Memory B cell (primary cell): ENCODE data around the gene MCTP1.
"Not testable (repeated sequence)": the region's sequence is repeated elsewhere in the genome, so short reads cannot be mapped to it uniquely, and the experiment has no call there.

Experiments
- ATAC-seq: fragments of 150-1000 bp; cut with Tn5 transposase; 2 replicates; pipeline ENCODE4 v1.10.0; 2021; ENCODE audit warnings: low read depth, mild to moderate bottlenecking, moderate library complexity
- DNase-seq, 2 donors: peaks; one replicate each; pipeline ENCODE4 v3.0.0; 2022; ENCODE audit warnings: low spot score in 2 of 2
- H3K27ac Mint-ChIP-seq: one replicate; pipeline ENCODE4 v1.8.0; 2022; ENCODE audit warnings: mild to moderate bottlenecking, moderate library complexity, mixed read lengths
- H3K27me3 Mint-ChIP-seq: one replicate; pipeline ENCODE4 v1.8.0; 2022; ENCODE audit warnings: mixed read lengths
- H3K36me3 Mint-ChIP-seq: one replicate; pipeline ENCODE4 v1.8.0; 2022; ENCODE audit warnings: mild to moderate bottlenecking, mixed read lengths
- H3K4me1 Mint-ChIP-seq: one replicate; pipeline ENCODE4 v1.8.0; 2022; ENCODE audit warnings: mixed read lengths
- H3K4me3 Mint-ChIP-seq: one replicate; pipeline ENCODE4 v1.8.0; 2022; ENCODE audit warnings: mild to moderate bottlenecking, moderate library complexity, mixed read lengths
- H3K9me3 Mint-ChIP-seq: one replicate; pipeline ENCODE4 v1.8.0; 2022; ENCODE audit warnings: mixed read lengths

MCTP1 gene

GRCh38 chr5:95229646-95230045, 55.2 kb downstream of the MCTP1 start:
- Mint-ChIP-seq H3K9me3 (no peaks in the 10 kb centered on the region), H3K27ac (no peak overlapping the region), H3K27me3 (no peaks in the 10 kb centered on the region), H3K36me3 (no peaks in the 10 kb centered on the region), H3K4me3 (no peak overlapping the region), H3K4me1 (no peaks in the 10 kb centered on the region)
- DNase-seq (no peak), ATAC-seq (no peak)

- no peak overlapping the region for H3K4me3 Mint-ChIP-seq
- no peaks in the 10 kb centered on the region for H3K36me3 Mint-ChIP-seq
- H3K27me3 Mint-ChIP-seq = no peaks in the 10 kb centered on the region
- no peak for ATAC-seq
- DNase-seq = no peak
- no peaks in the 10 kb centered on the region for H3K9me3 Mint-ChIP-seq
- H3K27ac Mint-ChIP-seq = no peak overlapping the region
- no peaks in the 10 kb centered on the region for H3K4me1 Mint-ChIP-seq
These were observed 60.0 kb downstream of the MCTP1 start for GRCh38 chr5:95224701-95225459.

- Mint-ChIP-seq H3K27me3 (no peaks in the 10 kb centered on the region), H3K4me3 (no peak overlapping the region), H3K36me3 (no peaks in the 10 kb centered on the region), H3K4me1 (no peaks in the 10 kb centered on the region), H3K27ac (no peak overlapping the region), H3K9me3 (no peaks in the 10 kb centered on the region)
- DNase-seq = no peak
- ATAC-seq = no peak
These were observed 61.2 kb downstream of the MCTP1 start for GRCh38 chr5:95223566-95224258.

- no peaks in the 10 kb centered on the region for H3K36me3 Mint-ChIP-seq
- no peak for DNase-seq
- no peak for ATAC-seq
- H3K27ac Mint-ChIP-seq = no peak overlapping the region
- H3K4me1 Mint-ChIP-seq = no peaks in the 10 kb centered on the region
- no peaks in the 10 kb centered on the region for H3K27me3 Mint-ChIP-seq
- no peaks in the 10 kb centered on the region for H3K9me3 Mint-ChIP-seq
- H3K4me3 Mint-ChIP-seq = no peak overlapping the region
These were observed 62.1 kb downstream of the MCTP1 start for GRCh38 chr5:95222836-95223235.

GRCh38 chr5:95221234-95221633, 63.7 kb downstream of the MCTP1 start:
- no peaks in the 10 kb centered on the region for H3K27me3 Mint-ChIP-seq
- no peaks in the 10 kb centered on the region for H3K4me1 Mint-ChIP-seq
- no peak for ATAC-seq
- no peak overlapping the region for H3K4me3 Mint-ChIP-seq
- no peak overlapping the region for H3K27ac Mint-ChIP-seq
- no peaks in the 10 kb centered on the region for H3K9me3 Mint-ChIP-seq
- no peaks in the 10 kb centered on the region for H3K36me3 Mint-ChIP-seq
- DNase-seq = no peak

- ATAC-seq (no peak), DNase-seq (no peak)
- H3K27me3 Mint-ChIP-seq = no peaks in the 10 kb centered on the region
- no peaks in the 10 kb centered on the region for H3K36me3 Mint-ChIP-seq
- no peak overlapping the region for H3K4me3 Mint-ChIP-seq
- no peaks in the 10 kb centered on the region for H3K4me1 Mint-ChIP-seq
- H3K9me3 Mint-ChIP-seq = no peaks in the 10 kb centered on the region
- H3K27ac Mint-ChIP-seq = no peak overlapping the region
These were observed 64.5 kb downstream of the MCTP1 start for GRCh38 chr5:95220381-95220780.

- DNase-seq (no peak), ATAC-seq (no peak)
- H3K36me3 Mint-ChIP-seq = no peaks in the 10 kb centered on the region
- peaks cover 1% of the 10 kb centered on the region for H3K9me3 Mint-ChIP-seq
- no peak overlapping the region for H3K4me3 Mint-ChIP-seq
- H3K27me3 Mint-ChIP-seq = no peaks in the 10 kb centered on the region
- H3K27ac Mint-ChIP-seq = no peak overlapping the region
- no peaks in the 10 kb centered on the region for H3K4me1 Mint-ChIP-seq
These were observed 65.5 kb downstream of the MCTP1 start for GRCh38 chr5:95219411-95219810.

- no peaks in the 10 kb centered on the region for H3K4me1 Mint-ChIP-seq
- DNase-seq (no peak), ATAC-seq (no peak)
- H3K27ac Mint-ChIP-seq = no peak overlapping the region
- H3K4me3 Mint-ChIP-seq = no peak overlapping the region
- no peaks in the 10 kb centered on the region for H3K36me3 Mint-ChIP-seq
- H3K27me3 Mint-ChIP-seq = no peaks in the 10 kb centered on the region
- H3K9me3 Mint-ChIP-seq = peaks cover 1% of the 10 kb centered on the region
These were observed 67.0 kb downstream of the MCTP1 start for GRCh38 chr5:95217881-95218280.

- H3K27ac Mint-ChIP-seq = no peak overlapping the region
- H3K4me3 Mint-ChIP-seq = no peak overlapping the region
- H3K9me3 Mint-ChIP-seq = peaks cover 1% of the 10 kb centered on the region
- DNase-seq (no peak), ATAC-seq (no peak)
- H3K4me1 Mint-ChIP-seq = no peaks in the 10 kb centered on the region
- H3K27me3 Mint-ChIP-seq = no peaks in the 10 kb centered on the region
- H3K36me3 Mint-ChIP-seq = no peaks in the 10 kb centered on the region
These were observed 67.5 kb downstream of the MCTP1 start for GRCh38 chr5:95217351-95217750.

GRCh38 chr5:95216136-95216955, 68.5 kb downstream of the MCTP1 start:
- Mint-ChIP-seq H3K4me3 (no peak overlapping the region), H3K4me1 (no peaks in the 10 kb centered on the region)

GRCh38 chr5:95207811-95208210, 77.1 kb downstream of the MCTP1 start:
- H3K9me3 Mint-ChIP-seq, H3K4me1 Mint-ChIP-seq, H3K27me3 Mint-ChIP-seq, DNase-seq, ATAC-seq, H3K36me3 Mint-ChIP-seq, H3K27ac Mint-ChIP-seq, H3K4me3 Mint-ChIP-seq: not testable (repeated sequence)

More at GRCh38 chr5:95216136-95216955, 68.5 kb downstream of the MCTP1 start:
- Mint-ChIP-seq H3K36me3 (no peaks in the 10 kb centered on the region), H3K27ac (no peak overlapping the region), H3K9me3 (peaks cover 1% of the 10 kb centered on the region), H3K27me3 (no peaks in the 10 kb centered on the region)
- ATAC-seq = no peak
- DNase-seq = no peak

- ATAC-seq = no peak
- no peaks in the 10 kb centered on the region for H3K9me3 Mint-ChIP-seq
- H3K27me3 Mint-ChIP-seq = no peaks in the 10 kb centered on the region
- H3K4me3 Mint-ChIP-seq = no peak overlapping the region
- DNase-seq = no peak
- no peaks in the 10 kb centered on the region for H3K4me1 Mint-ChIP-seq
- no peaks in the 10 kb centered on the region for H3K36me3 Mint-ChIP-seq
- no peak overlapping the region for H3K27ac Mint-ChIP-seq
These were observed 90.0 kb downstream of the MCTP1 start for GRCh38 chr5:95194856-95195255.

GRCh38 chr5:95191330-95191729, 93.6 kb downstream of the MCTP1 start:
- no peaks in the 10 kb centered on the region for H3K4me1 Mint-ChIP-seq
- H3K9me3 Mint-ChIP-seq = no peaks in the 10 kb centered on the region

GRCh38 chr5:95184924-95185323, 100.0 kb downstream of the MCTP1 start:
- Mint-ChIP-seq H3K9me3 (no peaks in the 10 kb centered on the region), H3K27ac (no peak overlapping the region), H3K27me3 (peaks cover 3% of the 10 kb centered on the region), H3K36me3 (no peaks in the 10 kb centered on the region), H3K4me3 (no peak overlapping the region), H3K4me1 (no peaks in the 10 kb centered on the region)
- DNase-seq (no peak), ATAC-seq (no peak)

More at GRCh38 chr5:95191330-95191729, 93.6 kb downstream of the MCTP1 start:
- Mint-ChIP-seq H3K36me3 (no peaks in the 10 kb centered on the region), H3K27me3 (no peaks in the 10 kb centered on the region), H3K27ac (no peak overlapping the region), H3K4me3 (no peak overlapping the region)
- ATAC-seq (no peak), DNase-seq (no peak)
